Prostate gland (tissue), 2 donors: ENCODE data around the gene EML1. TPM values are rescaled to one million over a fixed set of nuclear protein-coding genes. Genes with fewer than 3 reads are reported as not detected.

ENCODE experiments used
- DNase-seq: peaks from one replicate; pipeline ENCODE4 v3.0.0-alpha.2; 2019; ENCODE audit warnings: low spot score
- H3K27ac ChIP-seq, 2 donors: fragments of 200-600 bp; sonication (generic); 2 replicates each; pipeline ENCODE4 v1.5.1; 2017 to 2019
- H3K27me3 ChIP-seq: fragments of 200-600 bp; sonication (generic); replicated peaks from 2 replicates; pipeline ENCODE4 v1.5.1; 2019; ENCODE audit not compliant: insufficient read depth
- H3K36me3 ChIP-seq, 2 donors: fragments of 200-600 bp; sonication (generic); 1 replicate in 1 of 2; 2 replicates in 1 of 2; pipeline versions ENCODE4 v1.5.1 to v1.8.1; 2017 to 2019
- H3K4me1 ChIP-seq: fragments of 200-600 bp; sonication (generic); replicated peaks from 2 replicates; pipeline ENCODE4 v1.5.1; 2019
- H3K4me3 ChIP-seq, 2 donors: fragments of 200-600 bp; sonication (generic); 2 replicates each; pipeline ENCODE4 v1.5.1; 2017 to 2019
- H3K9me3 ChIP-seq: fragments of 200-600 bp; sonication (generic); 2 replicates; pipeline ENCODE4 v1.5.1; 2017
- POLR2A ChIP-seq: fragments of 450-650 bp; IDR thresholded peaks from one replicate; pipeline ENCODE4 v1.6.1; 2016; ENCODE audit warnings: antibody characterized with exemption, mild to moderate bottlenecking
- POLR2AphosphoS5 ChIP-seq: sonication (generic); formaldehyde crosslinking; IDR thresholded peaks from one replicate; pipeline ENCODE4 v1.6.1; 2017; ENCODE audit warnings: antibody characterized with exemption
- WGBS: methylation state at CpG from one replicate; pipeline ENCODE4 v1.1.5; 2018; 5-methylcytosine and 5-hydroxymethylcytosine counted together
- intact Hi-C: fragments of 100-400 bp; cut with DNase I; formaldehyde crosslinking; loops from one replicate; pipeline ENCODE4 v1.14.2; 2022
- total RNA-seq, 2 donors: library from RNA; depleted of rRNA; stranded (reverse); fragments of >200 nt; gene quantifications; one replicate each; pipeline ENCODE4 v1.1.0, GENCODE V29; 2016
- TF ChIP-seq, protein P1 (sequence below), 4 experiments: fragments of 200-600 bp in 2 of 4; fragments of 450-650 bp in 2 of 4; sonication (generic) in 2 of 4; IDR thresholded peaks; 1 replicate in 3 of 4; 2 replicates in 1 of 4; pipeline ENCODE4 v1.5.1; 2016 to 2019; ENCODE audit warnings: antibody characterized with exemption in 4 of 4, mild to moderate bottlenecking in 2 of 4, moderate library complexity in 2 of 4

EML1 gene, protein sequence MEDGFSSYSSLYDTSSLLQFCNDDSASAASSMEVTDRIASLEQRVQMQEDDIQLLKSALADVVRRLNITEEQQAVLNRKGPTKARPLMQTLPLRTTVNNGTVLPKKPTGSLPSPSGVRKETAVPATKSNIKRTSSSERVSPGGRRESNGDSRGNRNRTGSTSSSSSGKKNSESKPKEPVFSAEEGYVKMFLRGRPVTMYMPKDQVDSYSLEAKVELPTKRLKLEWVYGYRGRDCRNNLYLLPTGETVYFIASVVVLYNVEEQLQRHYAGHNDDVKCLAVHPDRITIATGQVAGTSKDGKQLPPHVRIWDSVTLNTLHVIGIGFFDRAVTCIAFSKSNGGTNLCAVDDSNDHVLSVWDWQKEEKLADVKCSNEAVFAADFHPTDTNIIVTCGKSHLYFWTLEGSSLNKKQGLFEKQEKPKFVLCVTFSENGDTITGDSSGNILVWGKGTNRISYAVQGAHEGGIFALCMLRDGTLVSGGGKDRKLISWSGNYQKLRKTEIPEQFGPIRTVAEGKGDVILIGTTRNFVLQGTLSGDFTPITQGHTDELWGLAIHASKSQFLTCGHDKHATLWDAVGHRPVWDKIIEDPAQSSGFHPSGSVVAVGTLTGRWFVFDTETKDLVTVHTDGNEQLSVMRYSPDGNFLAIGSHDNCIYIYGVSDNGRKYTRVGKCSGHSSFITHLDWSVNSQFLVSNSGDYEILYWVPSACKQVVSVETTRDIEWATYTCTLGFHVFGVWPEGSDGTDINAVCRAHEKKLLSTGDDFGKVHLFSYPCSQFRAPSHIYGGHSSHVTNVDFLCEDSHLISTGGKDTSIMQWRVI
- 10 to 100 TPM in 1 of 2 donors, 1 to 10 TPM in 1; 7.0 to 31.8 TPM for total RNA-seq

- no peaks in the 10 kb centered on the region for H3K4me1 ChIP-seq
Measured at GRCh38 chr14:99793213-99794150, at the start of gene EML1. Gene EML1, plus strand, starts transcription at chr14:99793413. Its CDS starts 64 bp downstream, at chr14:99793477.

GRCh38 chr14:99744199-99744872 is 48.9 kb upstream of the EML1 start:
- 47% methylated on average over 11 of the region's 11 CpGs for WGBS
- no peak for TF ChIP-seq POLR2AphosphoS5
- no peak for TF ChIP-seq POLR2A
- TF ChIP-seq, protein P1, sequence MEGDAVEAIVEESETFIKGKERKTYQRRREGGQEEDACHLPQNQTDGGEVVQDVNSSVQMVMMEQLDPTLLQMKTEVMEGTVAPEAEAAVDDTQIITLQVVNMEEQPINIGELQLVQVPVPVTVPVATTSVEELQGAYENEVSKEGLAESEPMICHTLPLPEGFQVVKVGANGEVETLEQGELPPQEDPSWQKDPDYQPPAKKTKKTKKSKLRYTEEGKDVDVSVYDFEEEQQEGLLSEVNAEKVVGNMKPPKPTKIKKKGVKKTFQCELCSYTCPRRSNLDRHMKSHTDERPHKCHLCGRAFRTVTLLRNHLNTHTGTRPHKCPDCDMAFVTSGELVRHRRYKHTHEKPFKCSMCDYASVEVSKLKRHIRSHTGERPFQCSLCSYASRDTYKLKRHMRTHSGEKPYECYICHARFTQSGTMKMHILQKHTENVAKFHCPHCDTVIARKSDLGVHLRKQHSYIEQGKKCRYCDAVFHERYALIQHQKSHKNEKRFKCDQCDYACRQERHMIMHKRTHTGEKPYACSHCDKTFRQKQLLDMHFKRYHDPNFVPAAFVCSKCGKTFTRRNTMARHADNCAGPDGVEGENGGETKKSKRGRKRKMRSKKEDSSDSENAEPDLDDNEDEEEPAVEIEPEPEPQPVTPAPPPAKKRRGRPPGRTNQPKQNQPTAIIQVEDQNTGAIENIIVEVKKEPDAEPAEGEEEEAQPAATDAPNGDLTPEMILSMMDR (IDR thresholded peaks at IDR 0.05), result no peak
- intact Hi-C loops, result no loop called here
- H3K9me3 ChIP-seq, result no peaks in the 10 kb centered on the region
- no peak overlapping the region for H3K4me3 ChIP-seq
- H3K36me3 ChIP-seq, result no peaks in the 10 kb centered on the region
- DNase-seq, result no peak
- no peaks in the 10 kb centered on the region for H3K27me3 ChIP-seq
- H3K27ac ChIP-seq, result no peak overlapping the region
- H3K4me1 ChIP-seq, result peaks cover 3% of the 10 kb centered on the region

More at GRCh38 chr14:99793213-99794150, at the start of gene EML1:
- intact Hi-C loops, result loop anchor here (5.0 to 10.0 kb wide), 5 partner anchors 36 to 279 kb away; no protein-coding TSS in a partner anchor
- H3K27me3 ChIP-seq, result no peaks in the 10 kb centered on the region
- under 1% methylated on average over 107 of the region's 121 CpGs for WGBS
- H3K36me3 ChIP-seq, result no peaks in the 10 kb centered on the region
- DNase-seq, result peak; percentile 75
- TF ChIP-seq POLR2A (no peak), POLR2AphosphoS5 (no peak)
- TF ChIP-seq, protein P1 (IDR thresholded peaks at IDR 0.05), result no peak
- H3K9me3 ChIP-seq, result no peaks in the 10 kb centered on the region
- peak within 1 kb of the TSS; percentile 53 to 54 for H3K4me3 ChIP-seq
- H3K27ac ChIP-seq, result peak within 1 kb of the TSS; percentile 72 to 76

GRCh38 chr14:99744873-99745224 is 48.4 kb upstream of the EML1 start:
- peaks cover 3% of the 10 kb centered on the region for H3K4me1 ChIP-seq
- no peak for DNase-seq
- no peaks in the 10 kb centered on the region for H3K27me3 ChIP-seq

More at GRCh38 chr14:99744873-99745224, 48.4 kb upstream of the EML1 start:
- Histone ChIP-seq H3K4me3 (no peak overlapping the region), H3K27ac (no peak overlapping the region), H3K9me3 (no peaks in the 10 kb centered on the region), H3K36me3 (no peaks in the 10 kb centered on the region)
- 70% methylated on average over 7 of the region's 7 CpGs for WGBS
- intact Hi-C loops, result no loop called here
- TF ChIP-seq, protein P1 (IDR thresholded peaks at IDR 0.05), result no peak
- TF ChIP-seq POLR2AphosphoS5 (no peak), POLR2A (no peak)
